GM12875 (cell line): ENCODE results near the gene BTBD17.

Experiments
- H3K4me3 ChIP-seq: one replicate; pipeline ENCODE4 v1.5.1; 2011; ENCODE audit warnings: low read depth, low read length, control low read depth
- TF ChIP-seq, protein P1 (sequence below): IDR thresholded peaks from 2 replicates; pipeline ENCODE4 v1.5.1; 2011; ENCODE audit warnings: low read depth, mild to moderate bottlenecking, control low read depth, inconsistent platforms, low read length, moderate library complexity, borderline replicate concordance; ENCODE audit not compliant: insufficient read depth

The BTBD17 gene

DNA sequence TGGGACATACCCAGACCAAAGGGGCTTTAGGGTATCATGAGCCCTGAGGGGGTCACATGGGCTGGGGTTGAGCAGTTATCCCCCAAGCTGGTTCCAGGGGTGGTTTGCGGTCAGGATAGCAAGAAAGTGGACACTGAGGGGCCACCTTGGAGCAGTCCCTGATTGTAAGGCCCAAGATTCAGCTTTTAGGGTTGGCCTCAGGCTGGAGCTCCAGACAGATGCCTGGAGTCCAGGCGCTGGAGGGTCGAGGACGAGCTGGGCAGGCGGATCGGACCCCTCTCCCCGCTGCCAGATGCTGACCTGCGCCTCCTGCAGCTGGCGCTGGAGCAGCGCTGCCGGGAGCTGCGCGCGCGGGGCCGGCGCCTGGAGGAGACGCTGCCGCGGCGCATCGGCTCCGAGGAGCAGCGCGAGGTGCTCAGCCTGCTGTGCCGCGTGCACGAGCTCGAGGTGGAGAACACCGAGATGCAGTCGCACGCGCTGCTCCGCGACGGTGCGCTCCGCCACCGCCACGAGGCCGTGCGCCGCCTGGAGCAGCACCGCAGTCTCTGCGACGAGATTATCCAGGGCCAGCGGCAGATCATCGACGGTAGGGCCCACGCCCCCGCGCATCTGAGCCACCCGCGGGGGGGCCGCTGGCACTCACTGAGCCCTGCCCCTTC is 10.0 kb downstream of the BTBD17 start:
- H3K4me3 ChIP-seq, result no peak overlapping the region
- TF ChIP-seq, protein P1, sequence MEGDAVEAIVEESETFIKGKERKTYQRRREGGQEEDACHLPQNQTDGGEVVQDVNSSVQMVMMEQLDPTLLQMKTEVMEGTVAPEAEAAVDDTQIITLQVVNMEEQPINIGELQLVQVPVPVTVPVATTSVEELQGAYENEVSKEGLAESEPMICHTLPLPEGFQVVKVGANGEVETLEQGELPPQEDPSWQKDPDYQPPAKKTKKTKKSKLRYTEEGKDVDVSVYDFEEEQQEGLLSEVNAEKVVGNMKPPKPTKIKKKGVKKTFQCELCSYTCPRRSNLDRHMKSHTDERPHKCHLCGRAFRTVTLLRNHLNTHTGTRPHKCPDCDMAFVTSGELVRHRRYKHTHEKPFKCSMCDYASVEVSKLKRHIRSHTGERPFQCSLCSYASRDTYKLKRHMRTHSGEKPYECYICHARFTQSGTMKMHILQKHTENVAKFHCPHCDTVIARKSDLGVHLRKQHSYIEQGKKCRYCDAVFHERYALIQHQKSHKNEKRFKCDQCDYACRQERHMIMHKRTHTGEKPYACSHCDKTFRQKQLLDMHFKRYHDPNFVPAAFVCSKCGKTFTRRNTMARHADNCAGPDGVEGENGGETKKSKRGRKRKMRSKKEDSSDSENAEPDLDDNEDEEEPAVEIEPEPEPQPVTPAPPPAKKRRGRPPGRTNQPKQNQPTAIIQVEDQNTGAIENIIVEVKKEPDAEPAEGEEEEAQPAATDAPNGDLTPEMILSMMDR, result no peak

DNA sequence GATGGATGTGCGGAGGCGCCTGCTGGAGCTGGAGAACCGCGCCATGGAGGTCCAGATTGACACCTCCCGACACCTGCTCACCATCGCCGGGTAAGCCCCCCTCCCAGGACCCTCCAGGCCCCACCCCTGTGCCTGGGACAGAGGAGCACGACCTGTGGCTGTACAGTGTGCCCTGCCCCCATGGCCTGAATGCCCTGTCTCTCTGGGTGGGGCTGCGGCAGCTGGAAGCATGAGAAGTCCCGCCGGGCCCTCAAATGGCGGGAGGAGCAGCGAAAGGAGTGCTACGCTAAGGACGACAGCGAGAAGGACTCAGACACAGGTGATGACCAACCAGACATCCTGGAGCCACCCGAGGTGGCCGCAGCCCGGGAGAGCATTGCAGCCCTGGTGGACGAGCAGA is 11.2 kb downstream of the BTBD17 start:
- TF ChIP-seq, protein P1, result no peak
- H3K4me3 ChIP-seq, result no peak overlapping the region

DNA sequence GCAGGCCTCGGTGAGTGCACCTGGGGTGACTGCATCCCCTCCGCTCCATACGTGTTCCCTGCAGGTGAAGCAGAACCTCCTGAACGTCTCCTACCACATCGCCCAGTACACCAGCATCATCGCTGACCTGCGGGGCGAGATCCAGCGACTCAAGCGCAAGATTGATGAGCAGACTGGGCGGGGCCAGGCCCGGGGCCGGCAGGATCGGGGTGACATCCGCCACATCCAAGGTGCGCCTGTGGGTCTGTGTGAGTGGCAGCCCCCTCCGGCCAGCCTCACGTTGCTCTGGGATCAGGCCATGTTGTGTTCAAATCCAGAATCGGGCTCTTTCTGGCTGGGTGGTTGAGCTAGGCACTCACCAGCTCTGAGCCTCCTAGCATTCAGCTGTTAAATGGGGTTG is 12.5 kb downstream of the BTBD17 start:
- TF ChIP-seq, protein P1, result no peak
- no peak overlapping the region for H3K4me3 ChIP-seq

DNA sequence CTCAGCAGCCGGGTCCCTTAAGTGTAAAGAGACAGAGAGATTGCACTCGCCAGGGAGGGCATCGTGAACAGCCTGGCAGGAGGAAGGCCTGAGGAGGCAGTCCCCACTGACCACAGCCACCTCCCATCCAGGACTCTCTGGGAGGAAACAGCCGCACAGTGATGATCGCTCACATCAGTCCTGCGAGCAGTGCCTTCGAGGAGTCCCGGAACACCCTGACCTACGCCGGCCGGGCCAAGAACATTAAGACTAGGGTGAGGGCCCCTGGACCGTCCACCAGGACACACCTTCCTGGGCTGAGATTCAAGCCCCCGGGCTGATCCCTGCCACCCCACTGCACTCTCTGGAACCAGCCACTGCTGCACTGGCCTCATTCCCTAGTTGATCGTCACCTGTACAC is 14.0 kb downstream of the BTBD17 start:
- TF ChIP-seq, protein P1, result no peak
- no peak overlapping the region for H3K4me3 ChIP-seq

DNA sequence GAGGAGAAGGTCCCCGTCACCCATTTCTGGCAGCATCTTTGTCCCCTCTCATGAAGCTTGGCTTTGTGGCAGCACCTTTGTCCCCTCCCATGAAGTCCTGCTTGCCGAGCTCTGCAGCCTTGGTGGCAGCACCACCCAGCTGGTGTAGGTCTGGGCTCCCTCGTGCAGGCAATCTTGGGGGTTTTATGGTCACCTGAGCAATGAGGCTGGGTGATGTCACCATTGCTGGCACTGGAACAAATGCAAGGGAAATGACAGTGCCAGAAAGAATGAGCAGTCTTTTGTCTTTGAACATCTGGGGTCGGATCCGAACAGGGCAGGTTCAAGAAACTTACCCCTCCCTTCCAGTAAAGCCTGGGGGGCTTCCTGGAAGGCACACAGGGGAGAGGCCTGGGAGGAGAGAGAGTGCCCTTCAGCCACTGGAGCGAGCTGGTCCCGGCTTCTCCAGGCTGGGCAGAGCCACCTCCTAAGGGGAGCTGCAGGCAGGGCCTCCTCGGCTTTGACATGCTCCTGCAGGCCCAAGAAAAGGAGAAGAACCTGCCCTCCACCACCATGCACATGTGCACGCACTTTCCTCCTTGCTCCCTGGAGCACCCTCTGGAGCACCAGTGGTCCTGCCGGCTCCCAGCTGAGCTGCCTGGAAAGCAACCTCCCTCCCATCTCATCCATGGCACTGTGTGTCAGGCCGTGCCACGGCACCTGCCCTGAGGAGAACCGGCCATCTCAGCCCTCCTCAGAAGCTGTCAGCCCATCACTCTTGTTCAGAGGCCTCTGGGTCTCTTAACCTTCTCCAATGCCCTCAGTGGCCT is 16.0 kb downstream of the BTBD17 start:
- TF ChIP-seq, protein P1, result no peak
- no peak overlapping the region for H3K4me3 ChIP-seq

DNA sequence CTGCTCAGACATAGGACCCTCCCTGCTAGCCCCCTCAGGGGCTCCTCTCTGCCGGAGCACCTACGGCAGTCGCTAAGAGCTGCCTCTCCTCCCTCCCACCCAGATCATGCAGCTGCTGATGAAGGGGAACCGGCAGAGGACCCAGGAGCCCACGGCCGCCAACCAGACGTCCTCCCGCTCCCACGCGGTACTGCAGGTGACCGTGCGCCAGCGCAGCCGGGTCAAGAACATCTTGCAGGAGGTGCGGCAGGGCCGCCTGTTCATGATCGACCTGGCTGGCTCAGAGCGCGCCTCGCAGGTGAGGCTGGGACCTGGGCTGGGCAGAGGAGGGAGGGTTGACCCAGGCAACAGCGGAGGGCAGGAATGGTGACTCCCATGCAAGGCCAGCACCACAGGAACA is 17.0 kb downstream of the BTBD17 start:
- no peak overlapping the region for H3K4me3 ChIP-seq
- TF ChIP-seq, protein P1, result no peak
